ENCODE results near the gene ZNF418.
A peak's percentile ranks its signal among the peaks of the same experiment; 100 is the strongest.
"Not testable (repeated sequence)": the region's sequence is repeated elsewhere in the genome, so short reads cannot be mapped to it uniquely, and the experiment has no call there.

The ZNF418 gene

GRCh38 chr19:57888560-57889231, 46.5 kb downstream of the ZNF418 start, which contains the start of gene ZNF814:
TSS of gene ZNF814 (minus strand) at chr19:57889037. CDS start at chr19:57888802, 235 bp downstream.
- peak; percentile 83 for DNase-seq (ENCODE audit: low spot score)

GRCh38 chr19:57888107-57888559, 47.1 kb downstream of the ZNF418 start:
- peak; percentile 5 for DNase-seq (ENCODE audit: low spot score)

GRCh38 chr19:57887195-57887941, 47.8 kb downstream of the ZNF418 start:
- no peak for DNase-seq (ENCODE audit: low spot score)

DNA sequence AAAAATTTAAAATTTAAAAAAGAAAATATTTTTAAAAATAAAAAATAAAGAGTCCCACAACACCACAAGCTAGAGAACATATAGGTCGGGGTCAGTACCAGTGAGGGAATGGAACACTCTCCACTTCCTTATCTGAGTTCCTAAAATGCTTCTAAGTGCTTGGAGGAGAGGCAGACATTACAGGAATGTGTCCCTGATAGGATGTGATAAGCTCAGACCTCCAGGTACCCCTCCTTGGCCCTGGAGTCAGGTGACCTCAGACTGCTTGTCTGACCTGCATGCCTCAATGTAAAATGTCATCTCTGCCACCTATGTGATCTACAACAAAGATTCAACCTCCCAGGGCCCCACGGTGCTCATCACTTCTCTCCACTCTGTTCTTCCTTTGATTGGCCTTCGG, 49.2 kb downstream of the ZNF418 start:
- DNase-seq (ENCODE audit: low spot score), result no peak

DNA sequence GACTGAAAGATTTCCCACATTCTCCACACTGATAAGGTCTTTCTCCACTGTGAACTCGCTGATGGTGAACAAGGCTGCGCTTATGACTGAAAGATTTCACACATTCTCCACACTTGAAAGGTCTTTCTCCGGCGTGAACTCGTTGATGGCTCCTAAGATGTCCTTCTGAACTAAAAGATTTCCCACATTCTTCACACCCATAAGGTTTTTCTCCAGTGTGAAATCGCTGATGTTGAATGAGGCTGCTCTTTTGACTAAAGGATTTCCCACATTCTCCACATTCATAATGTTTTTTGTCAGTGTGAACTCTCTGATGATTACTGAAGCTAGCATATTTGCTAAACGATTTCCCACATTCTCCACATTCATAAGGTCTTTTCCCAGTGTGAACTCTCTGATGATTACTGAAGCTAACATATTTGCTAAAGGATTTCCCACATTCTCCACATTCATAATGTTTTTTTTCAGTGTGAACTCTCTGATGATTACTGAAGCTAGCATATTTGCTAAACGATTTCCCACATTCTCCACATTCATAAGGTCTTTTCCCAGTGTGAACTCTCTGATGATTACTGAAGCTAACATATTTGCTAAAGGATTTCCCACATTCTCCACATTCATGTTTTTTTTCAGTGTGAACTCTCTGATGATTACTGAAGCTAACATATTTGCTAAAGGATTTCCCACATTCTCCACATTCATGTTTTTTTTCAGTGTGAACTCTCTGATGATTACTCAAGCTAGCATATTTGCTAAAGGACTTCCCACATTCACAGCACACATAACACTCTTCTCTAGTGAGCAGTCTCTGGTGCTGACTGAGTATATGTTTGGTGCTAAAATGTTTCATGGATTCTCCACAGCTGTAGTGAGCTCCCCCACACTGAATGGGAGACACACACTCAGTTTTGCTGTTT, 61.1 kb downstream of the ZNF418 start:
- not testable (repeated sequence) for DNase-seq (ENCODE audit: low spot score)

GRCh38 chr19:57872450-57872849, 62.8 kb downstream of the ZNF418 start:
- DNase-seq (ENCODE audit: low spot score), result no peak
